Thyroid gland (tissue), 4 donors: Measurements from ENCODE around the gene LMO4. TPM values are rescaled to one million over a fixed set of nuclear protein-coding genes. Genes with fewer than 3 reads are reported as not detected.

Experiments
- DNase-seq, 2 donors: peaks; one replicate each; pipeline ENCODE4 v3.0.0-alpha.2; 2019
- H3K27ac ChIP-seq, 3 donors: fragments of 200-600 bp; sonication (generic); 1 replicate in 2 of 3; 2 replicates in 1 of 3; pipeline ENCODE4 v1.5.1; 2016 to 2019; ENCODE audit warnings: mild to moderate bottlenecking in 1 of 3, moderate library complexity in 1 of 3
- H3K27me3 ChIP-seq: fragments of 200-600 bp; sonication (generic); one replicate; pipeline ENCODE4 v1.5.1; 2019
- H3K36me3 ChIP-seq, 2 donors: fragments of 200-600 bp; sonication (generic); one replicate each; pipeline ENCODE4 v1.5.1; 2016 to 2019
- H3K4me1 ChIP-seq, 2 donors: fragments of 200-600 bp; sonication (generic); one replicate each; pipeline ENCODE4 v1.5.1; 2017 to 2019
- H3K4me3 ChIP-seq, 3 donors: fragments of 200-600 bp; sonication (generic); replicated peaks in 1 of 3; 1 replicate in 2 of 3; 2 replicates in 1 of 3; pipeline ENCODE4 v1.5.1; 2016; ENCODE audit warnings: mild to moderate bottlenecking in 1 of 3
- H3K9me3 ChIP-seq: fragments of 200-600 bp; sonication (generic); one replicate; pipeline ENCODE4 v1.5.1; 2017
- POLR2A ChIP-seq, 2 donors: fragments of 450-650 bp; IDR thresholded peaks; one replicate each; pipeline ENCODE4 v1.6.1; 2017; ENCODE audit warnings: antibody characterized with exemption in 2 of 2, mild to moderate bottlenecking in 2 of 2, moderate library complexity in 1 of 2
- WGBS, 2 donors: methylation state at CpG; one replicate each; pipeline ENCODE4 v1.1.5; 2017; 5-methylcytosine and 5-hydroxymethylcytosine counted together
- intact Hi-C: fragments of 100-400 bp; cut with DNase I; formaldehyde crosslinking; loops from one replicate; pipeline ENCODE4 v1.15.1; 2023
- total RNA-seq, 4 donors: library from RNA; depleted of rRNA; stranded (reverse); fragments of >200 nt; gene quantifications; one replicate each; pipeline ENCODE4 v1.2.3, GENCODE V29; 2016
- TF ChIP-seq, protein P1 (sequence below), 6 experiments: fragments of 200-600 bp in 3 of 6; fragments of 450-650 bp in 3 of 6; sonication (generic) in 3 of 6; IDR thresholded peaks; one replicate each; pipeline ENCODE4 v1.5.1; 2016 to 2019; ENCODE audit warnings: antibody characterized with exemption in 6 of 6, mild to moderate bottlenecking in 2 of 6, inconsistent platforms in 1 of 6, moderate library complexity in 1 of 6

LMO4 gene
- total RNA-seq, 4 donors from 2014 or later = 53.3 to 71.1 (median 60.3) TPM

DNA sequence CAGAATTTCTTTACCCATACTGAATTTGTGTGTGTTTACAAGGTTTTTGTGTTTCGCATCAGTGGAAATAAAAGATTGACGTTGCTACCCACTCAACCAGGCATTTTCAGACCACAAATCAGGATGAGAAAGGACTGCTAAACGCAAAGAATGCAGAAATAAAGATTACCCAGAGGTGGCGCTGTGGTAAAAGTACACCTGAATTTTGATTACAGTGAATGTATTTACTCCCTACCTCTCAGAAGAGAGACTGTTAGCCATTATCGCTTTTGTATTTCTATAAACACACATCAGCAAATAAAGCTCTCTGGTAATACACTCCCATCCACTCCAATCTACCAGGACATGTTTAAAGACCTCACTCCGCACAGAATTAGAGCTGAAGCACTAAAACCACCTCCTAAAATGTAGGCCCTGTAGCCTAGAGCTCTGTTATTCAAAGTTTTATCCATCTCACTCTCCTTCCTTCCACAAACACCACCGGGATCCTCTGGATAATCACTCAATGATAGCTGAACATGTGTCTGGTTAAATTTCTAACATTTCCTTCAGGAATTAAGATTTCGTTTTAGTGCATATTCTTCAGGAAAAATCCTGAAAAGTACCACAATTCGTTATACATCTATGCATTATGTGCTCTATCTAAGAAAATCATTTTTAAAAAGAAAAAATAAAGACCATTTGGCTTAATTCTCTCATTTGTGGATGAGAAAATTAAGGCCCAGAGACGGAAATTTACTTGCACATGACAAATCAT is 2.5 kb upstream of the LMO4 start:
- peaks cover 0 to 7% of the 10 kb centered on the region in 2 donors for H3K4me1 ChIP-seq
- H3K36me3 ChIP-seq = no peaks in the 10 kb centered on the region
- 39 to 42% methylated on average over 10 of the region's 10 CpGs for WGBS, 2 donors
- no peaks in the 10 kb centered on the region for H3K27me3 ChIP-seq
- no peak overlapping the region for H3K27ac ChIP-seq
- H3K9me3 ChIP-seq = no peaks in the 10 kb centered on the region
- DNase-seq = peak; percentile 30 to 39
- intact Hi-C loops = no loop called here
- H3K4me3 ChIP-seq = no peak overlapping the region
- no peak for TF ChIP-seq POLR2A (IDR thresholded peaks at IDR 0.05)
- TF ChIP-seq, protein P1, sequence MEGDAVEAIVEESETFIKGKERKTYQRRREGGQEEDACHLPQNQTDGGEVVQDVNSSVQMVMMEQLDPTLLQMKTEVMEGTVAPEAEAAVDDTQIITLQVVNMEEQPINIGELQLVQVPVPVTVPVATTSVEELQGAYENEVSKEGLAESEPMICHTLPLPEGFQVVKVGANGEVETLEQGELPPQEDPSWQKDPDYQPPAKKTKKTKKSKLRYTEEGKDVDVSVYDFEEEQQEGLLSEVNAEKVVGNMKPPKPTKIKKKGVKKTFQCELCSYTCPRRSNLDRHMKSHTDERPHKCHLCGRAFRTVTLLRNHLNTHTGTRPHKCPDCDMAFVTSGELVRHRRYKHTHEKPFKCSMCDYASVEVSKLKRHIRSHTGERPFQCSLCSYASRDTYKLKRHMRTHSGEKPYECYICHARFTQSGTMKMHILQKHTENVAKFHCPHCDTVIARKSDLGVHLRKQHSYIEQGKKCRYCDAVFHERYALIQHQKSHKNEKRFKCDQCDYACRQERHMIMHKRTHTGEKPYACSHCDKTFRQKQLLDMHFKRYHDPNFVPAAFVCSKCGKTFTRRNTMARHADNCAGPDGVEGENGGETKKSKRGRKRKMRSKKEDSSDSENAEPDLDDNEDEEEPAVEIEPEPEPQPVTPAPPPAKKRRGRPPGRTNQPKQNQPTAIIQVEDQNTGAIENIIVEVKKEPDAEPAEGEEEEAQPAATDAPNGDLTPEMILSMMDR (IDR thresholded peaks at IDR 0.05) = peak; percentile 53 to 86 (median 76)

DNA sequence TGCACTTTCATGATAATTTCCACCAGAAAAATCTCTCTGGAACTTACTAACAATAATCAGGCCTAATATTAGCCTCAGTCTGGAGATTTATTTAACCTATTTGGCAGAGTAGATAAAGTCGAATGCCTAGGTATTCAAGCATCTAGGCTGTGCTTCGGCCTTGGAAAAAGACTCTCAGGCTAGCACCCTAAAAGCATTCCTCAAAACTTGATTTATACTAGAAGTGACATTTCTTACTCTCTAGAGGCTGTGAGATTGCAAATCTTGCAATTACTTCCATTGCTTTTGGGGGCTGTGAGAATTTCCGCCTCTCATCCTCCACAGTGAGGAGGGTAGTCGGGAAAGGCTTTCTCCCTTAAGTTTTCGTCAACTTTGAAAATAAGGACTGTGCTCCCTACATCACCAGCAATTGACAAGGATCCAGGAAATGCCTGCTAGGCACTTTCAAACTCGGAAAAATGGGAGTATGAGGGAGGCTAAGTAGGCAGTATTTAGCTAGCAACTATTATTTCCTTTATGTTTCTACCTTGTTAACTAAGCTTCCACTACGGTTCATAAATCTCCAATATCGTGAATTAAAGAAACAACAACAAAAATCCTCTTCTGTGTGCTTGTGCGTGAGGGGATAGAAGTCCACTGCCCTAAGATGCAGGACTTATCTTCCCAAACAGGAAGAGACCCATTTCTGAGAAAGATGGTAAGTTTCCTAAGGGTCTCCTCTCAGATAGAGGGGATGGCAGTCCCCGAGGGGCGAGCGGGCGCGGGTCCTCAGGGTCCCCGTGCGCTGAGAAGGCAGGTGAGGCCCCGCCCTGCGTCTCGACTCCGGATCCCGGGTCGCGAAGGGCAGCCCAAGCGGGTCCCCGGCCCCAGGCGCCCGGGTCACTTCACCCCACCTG is 1.1 kb upstream of the LMO4 start:
- H3K36me3 ChIP-seq = no peaks in the 10 kb centered on the region
- no peaks in the 10 kb centered on the region for H3K27me3 ChIP-seq
- H3K27ac ChIP-seq = peak overlapping the region; percentile 83 to 98 (median 97)
- H3K4me3 ChIP-seq = peak overlapping the region in 2 of 3 donors; percentile 56
- no peaks in the 10 kb centered on the region for H3K9me3 ChIP-seq
- peaks cover 7 to 13% of the 10 kb centered on the region in 2 donors for H3K4me1 ChIP-seq
- TF ChIP-seq, protein P1 (IDR thresholded peaks at IDR 0.05) = no peak
- no peak for TF ChIP-seq POLR2A (IDR thresholded peaks at IDR 0.05)
- intact Hi-C loops = no loop called here
- DNase-seq = no peak
- 17 to 30% methylated on average over 15 to 21 of the region's 27 CpGs for WGBS, 2 donors

- no peaks in the 10 kb centered on the region for H3K9me3 ChIP-seq
- peak overlapping the region; percentile 90 to 98 (median 98) for H3K27ac ChIP-seq
- intact Hi-C loops = no loop called here
- TF ChIP-seq, protein P1 (IDR thresholded peaks at IDR 0.05) = no peak
- no peak for TF ChIP-seq POLR2A (IDR thresholded peaks at IDR 0.05)
- peaks cover 14 to 21% of the 10 kb centered on the region in 2 donors for H3K4me1 ChIP-seq
- no peaks in the 10 kb centered on the region for H3K27me3 ChIP-seq
- no peaks in the 10 kb centered on the region for H3K36me3 ChIP-seq
- peak; percentile 49 to 53 for DNase-seq
- peak overlapping the region; percentile 43 to 98 (median 63) for H3K4me3 ChIP-seq
- WGBS, 2 donors = 0% methylated on average over 33 to 35 of the region's 35 CpGs
Observed at GRCh38 chr1:87329051-87329525, 408 bp downstream of the LMO4 start.

- Histone ChIP-seq H3K4me1 (peaks cover 19 to 26% of the 10 kb centered on the region in 2 donors), H3K9me3 (no peaks in the 10 kb centered on the region), H3K27me3 (no peaks in the 10 kb centered on the region), H3K4me3 (peak overlapping the region; percentile 43 to 98 (median 63)), H3K27ac (peak overlapping the region; percentile 90 to 98 (median 98)), H3K36me3 (no peaks in the 10 kb centered on the region)
- no peak for TF ChIP-seq POLR2A (IDR thresholded peaks at IDR 0.05)
- TF ChIP-seq, protein P1 (IDR thresholded peaks at IDR 0.05) = no peak
- DNase-seq = no peak
- intact Hi-C loops = loop anchor here (5.0 to 10.0 kb wide), 3 partner anchors 135 to 625 kb away; no protein-coding TSS in a partner anchor
- WGBS, 2 donors = 0% methylated on average over 7 of the region's 7 CpGs
Observed at GRCh38 chr1:87329526-87330056, 911 bp downstream of the LMO4 start.
